Heart right ventricle (tissue), 16 donors: ENCODE measurements around the gene GNB1L. TPM values are rescaled to one million over a fixed set of nuclear protein-coding genes. Genes with fewer than 3 reads are reported as not detected.

Experiments
- ATAC-seq, 8 donors: fragments of 200-7000 bp; cut with Tn5 transposase; one replicate each; pipeline ENCODE4 v1.9.1; 2020; ENCODE audit warnings: mild to moderate bottlenecking in 8 of 8, moderate library complexity in 8 of 8, moderate number of reproducible peaks in 1 of 8
- DNase-seq, 2 donors: peaks; one replicate each; pipeline ENCODE4 v3.0.0-alpha.2; 2020
- H3K27ac ChIP-seq, 10 donors: fragments of 200-600 bp; sonication (generic) in 2 of 10; one replicate each; pipeline versions ENCODE4 v1.5.0 to v1.8.0; 2020 to 2022; ENCODE audit warnings: mild to moderate bottlenecking in 3 of 10
- H3K27me3 ChIP-seq, 7 donors: fragments of 200-600 bp; one replicate each; pipeline ENCODE4 v1.8.0; 2021 to 2022; ENCODE audit warnings: mild to moderate bottlenecking in 2 of 7
- H3K36me3 ChIP-seq, 9 donors: fragments of 200-600 bp; sonication (generic) in 1 of 9; one replicate each; pipeline versions ENCODE4 v1.5.0 to v1.8.0; 2020 to 2022; ENCODE audit warnings: mild to moderate bottlenecking in 2 of 9
- H3K4me1 ChIP-seq, 9 donors: fragments of 200-600 bp; sonication (generic) in 1 of 9; one replicate each; pipeline versions ENCODE4 v1.5.0 to v1.8.0; 2020 to 2022; ENCODE audit warnings: mild to moderate bottlenecking in 4 of 9
- H3K4me3 ChIP-seq, 10 donors: fragments of 200-600 bp; sonication (generic) in 2 of 10; one replicate each; pipeline versions ENCODE4 v1.5.0 to v1.8.0; 2020 to 2022; ENCODE audit warnings: mild to moderate bottlenecking in 7 of 10, moderate library complexity in 2 of 10
- H3K9me3 ChIP-seq, 11 donors: fragments of 200-600 bp in 10 of 11; sonication (generic) in 2 of 11; one replicate each; pipeline versions ENCODE4 v1.5.0 to v1.8.0; 2013 to 2022; ENCODE audit warnings: mild to moderate bottlenecking in 2 of 11, control low read depth in 1 of 11, moderate library complexity in 1 of 11
- CTCF ChIP-seq, 9 donors: fragments of 200-600 bp; sonication (generic) in 2 of 9; IDR thresholded peaks; one replicate each; pipeline versions ENCODE4 v1.5.0 to v1.8.0; 2021 to 2022; ENCODE audit warnings: antibody characterized with exemption in 9 of 9, mild to moderate bottlenecking in 5 of 9, moderate library complexity in 1 of 9
- WGBS, 2 donors: extraction: QIAGEN DNeasy Blood & Tissue Kit; methylation state at CpG; one replicate each; pipeline ENCODE4 v1.1.7; 2013; ENCODE audit warnings: inconsistent platforms in 1 of 2; 5-methylcytosine and 5-hydroxymethylcytosine counted together
- intact Hi-C, 10 donors: fragments of 100-400 bp; cut with DNase I; formaldehyde crosslinking; loops; one replicate each; pipeline versions ENCODE4 v1.11.1 to v1.14.2; 2022
- polyA plus RNA-seq, 2 donors: library from polyadenylated mRNA; stranded (reverse); fragments of 200-250 nt; gene quantifications; one replicate each; pipeline ENCODE4 v1.2.3, GENCODE V29; 2013
- total RNA-seq, 10 donors: library from RNA; stranded (reverse); fragmentation: NEBNext Ultra II Directional in 3 of 10; extraction: Animal tissue kit (Norgen Biotek cat#: 25700) in 3 of 10; gene quantifications; one replicate each; pipeline versions ENCODE4 v1.2.1 to v1.2.4, GENCODE V29; 2021 to 2023
- donor health status: Arrhythmogenic right ventricular cardiomyopathy.
- donor health status: ischemic (EF 13 %, LVEDD 7.1; RV severe dilation, severe dysfunction).
- donor health status: healthy with polysubstance abuse.
- donor health status: DM: no; HTN: yes; CAD: no.
- donor health status: DM: no; HTN: no; CAD: no.
- donor health status: ischemic (EF 25% LVEDD 6.9; RV normal size, moderate dysfunction).
- donor health status: ischemic (EF 25% LVEDD 5.7; RV mildly dilated, moderate dysfunction).
- donor health status: healthy.
- donor health status: DM: yes; HTN: yes; CAD: no.
- donor health status: Ischemic cardiomyopathy.
- donor health status: ischemic (EF 35%, LVEDD 5.7; RV mildly dilated, moderate dysfunction).
- donor health status: nonischemic (EF 11% LVEDD 7.7; RV severe dilation, severe dysfunction).
- donor health status: DM: yes; HTN: yes; CAD: no.
- donor health status: PGD.
- donor health status: ischemic (EF 29% LVEDD 5.4; RV normal size, mild dysfunction).
- donor health status: nonischemic (EF 23%, LVEDD 6.1; RV moderate dilation, normal function).

Gene GNB1L
- total and polyA plus RNA-seq, 12 donors, result 0.76 to 9.3 (median 1.9) TPM

- Histone ChIP-seq H3K27me3 (no peaks in the 10 kb centered on the region), H3K9me3 (peaks cover 0 to 6% (median 0%) of the 10 kb centered on the region in 11 donors), H3K36me3 (peaks cover 0 to 4% (median 0%) of the 10 kb centered on the region in 9 donors), H3K27ac (peak overlapping the region in 2 of 10 donors; percentile 42 to 76), H3K4me1 (peaks cover 0 to 32% (median 23%) of the 10 kb centered on the region in 9 donors), H3K4me3 (no peak overlapping the region)
- 52 to 64% methylated on average over 27 of the region's 27 CpGs for WGBS, 2 donors
- DNase-seq (no peak), ATAC-seq (peak in 2 of 8 donors; percentile 10 to 32)
- no peak for TF ChIP-seq CTCF (IDR thresholded peaks at IDR 0.05)
- intact Hi-C loops, result loop anchor here in 3 of 10 donors (5.0 to 10.0 kb wide), 4 partner anchors 49 to 88 kb away; no protein-coding TSS in a partner anchor
Measured at GRCh38 chr22:19843107-19843856, 11.4 kb downstream of the GNB1L start.

GRCh38 chr22:19842393-19843106 lies 12.1 kb downstream of the GNB1L start:
- H3K27me3 ChIP-seq, result no peaks in the 10 kb centered on the region
- intact Hi-C loops, result loop anchor here in 3 of 10 donors (5.0 to 10.0 kb wide), 4 partner anchors 50 to 88 kb away; no protein-coding TSS in a partner anchor
- ATAC-seq, result no peak
- no peak overlapping the region for H3K4me3 ChIP-seq
- peaks cover 0 to 32% (median 23%) of the 10 kb centered on the region in 9 donors for H3K4me1 ChIP-seq
- DNase-seq, result no peak
- H3K27ac ChIP-seq, result no peak overlapping the region
- peaks cover 0 to 4% (median 0%) of the 10 kb centered on the region in 9 donors for H3K36me3 ChIP-seq
- 48 to 67% methylated on average over 12 of the region's 12 CpGs for WGBS, 2 donors
- TF ChIP-seq CTCF (IDR thresholded peaks at IDR 0.05), result no peak
- peaks cover 0 to 6% (median 0%) of the 10 kb centered on the region in 11 donors for H3K9me3 ChIP-seq

- no peak overlapping the region for H3K4me3 ChIP-seq
- no peaks in the 10 kb centered on the region for H3K36me3 ChIP-seq
- peaks cover 0 to 32% (median 23%) of the 10 kb centered on the region in 9 donors for H3K4me1 ChIP-seq
- DNase-seq, result no peak
- 96 to 97% methylated on average over 8 of the region's 8 CpGs for WGBS, 2 donors
- intact Hi-C loops, result loop anchor here in 3 of 10 donors (5.0 to 10.0 kb wide), 4 partner anchors 50 to 87 kb away; no protein-coding TSS in a partner anchor
- TF ChIP-seq CTCF (IDR thresholded peaks at IDR 0.05), result no peak
- ATAC-seq, result no peak
- H3K9me3 ChIP-seq, result no peaks in the 10 kb centered on the region
- H3K27me3 ChIP-seq, result no peaks in the 10 kb centered on the region
- no peak overlapping the region for H3K27ac ChIP-seq
Measured at GRCh38 chr22:19841641-19842392, 12.9 kb downstream of the GNB1L start.
